ENCODE data around the gene TMEM154. TPM values are rescaled to one million over a fixed set of nuclear protein-coding genes. Genes with fewer than 3 reads are reported as not detected.

TMEM154 gene
- total RNA-seq, 1 donor from 2014 or later = under 0.01 TPM

GRCh38 chr4:152575533-152575932 is 104.3 kb downstream of the TMEM154 start:
- no peak for DNase-seq (ENCODE audit: low spot score in 2 of 2)

GRCh38 chr4:152573861-152574260 is 105.9 kb downstream of the TMEM154 start:
- FAIRE-seq = no peak
- DNase-seq (ENCODE audit: low spot score in 2 of 2) = no peak

More at GRCh38 chr4:152575533-152575932, 104.3 kb downstream of the TMEM154 start:
- no peak for FAIRE-seq

GRCh38 chr4:152572417-152573086 is 107.2 kb downstream of the TMEM154 start:
- DNase-seq (ENCODE audit: low spot score in 2 of 2) = no peak
- FAIRE-seq = no peak

- FAIRE-seq = no peak
- DNase-seq (ENCODE audit: low spot score in 2 of 2) = no peak
Measured at GRCh38 chr4:152571770-152572169, 108.0 kb downstream of the TMEM154 start.

- no peak for DNase-seq (ENCODE audit: low spot score in 2 of 2)
- no peak for FAIRE-seq
Measured at GRCh38 chr4:152571296-152571695, 108.5 kb downstream of the TMEM154 start.

Other genes starting within 250 kb of the TMEM154 start
- 433 TPM for gene FBXW7, start 143.9 kb downstream of the TMEM154 start, total RNA-seq
- 3.3 TPM for gene TIGD4, start 99.7 kb upstream of the TMEM154 start, total RNA-seq
- 50.5 TPM for gene ARFIP1, start 100.0 kb upstream of the TMEM154 start, total RNA-seq

Measured in frontal cortex (tissue), 4 donors.